Astrocyte of the spinal cord (primary cell): ENCODE results near the gene ARID3A.

Experiments
- DNase-seq: peaks from one replicate; pipeline ENCODE4 v3.0.0; 2011; ENCODE audit warnings: low read depth, low spot score
- H3K4me3 ChIP-seq: 2 replicates; pipeline ENCODE4 v1.5.1; 2011; ENCODE audit warnings: low read depth, mild to moderate bottlenecking, low read length, moderate library complexity
- CTCF ChIP-seq: IDR thresholded peaks from 2 replicates; pipeline ENCODE4 v1.5.1; 2012; ENCODE audit warnings: low read depth, mild to moderate bottlenecking, low read length, inconsistent platforms
- in situ Hi-C: cut with HindIII; loops from 2 replicates; pipeline ENCODE4 v1.10.0; 2017; ENCODE audit warnings: low sequenced_read_pairs

ARID3A gene

GRCh38 chr19:995051-995827 lies 69.4 kb downstream of the ARID3A start:
- no peak for DNase-seq
- in situ Hi-C loops = no loop called here
- no peak for TF ChIP-seq CTCF
- no peak overlapping the region for H3K4me3 ChIP-seq

GRCh38 chr19:996051-996838 lies 70.4 kb downstream of the ARID3A start:
- H3K4me3 ChIP-seq = peak overlapping the region; percentile 17
- no peak for TF ChIP-seq CTCF
- peak; percentile 45 for DNase-seq
- in situ Hi-C loops = no loop called here

- no peak overlapping the region for H3K4me3 ChIP-seq
- no peak for TF ChIP-seq CTCF
- DNase-seq = no peak
- in situ Hi-C loops = no loop called here
Observed at GRCh38 chr19:998064-998463, 72.2 kb downstream of the ARID3A start.

GRCh38 chr19:999379-999719 lies 73.5 kb downstream of the ARID3A start:
- no peak overlapping the region for H3K4me3 ChIP-seq
- DNase-seq = no peak
- in situ Hi-C loops = no loop called here
- TF ChIP-seq CTCF = no peak

GRCh38 chr19:1000095-1000494 lies 74.3 kb downstream of the ARID3A start, which contains the start of gene GRIN3B:
GRIN3B (plus strand) TSS chr19:1000419; CDS start chr19:1000438, 19 bp downstream.
- TF ChIP-seq CTCF = peak; percentile 58
- H3K4me3 ChIP-seq = no peak within 1 kb of the TSS
- in situ Hi-C loops = no loop called here
- DNase-seq = peak; percentile 35

GRCh38 chr19:1000591-1001537 lies 75.0 kb downstream of the ARID3A start:
- no peak for TF ChIP-seq CTCF
- no peak overlapping the region for H3K4me3 ChIP-seq
- DNase-seq = no peak
- in situ Hi-C loops = no loop called here
